ENCODE results near the gene PRKCZ.

PRKCZ gene

GRCh38 chr1:2229911-2230731 lies 179.9 kb downstream of the PRKCZ start:
- DNase-seq (ENCODE audit: low spot score), result no peak

GRCh38 chr1:2230781-2231531 lies 180.7 kb downstream of the PRKCZ start:
- DNase-seq (ENCODE audit: low spot score), result no peak

GRCh38 chr1:2231532-2232254 lies 181.5 kb downstream of the PRKCZ start:
- DNase-seq (ENCODE audit: low spot score), result no peak

GRCh38 chr1:2232255-2232915 lies 182.2 kb downstream of the PRKCZ start:
- no peak for DNase-seq (ENCODE audit: low spot score)

GRCh38 chr1:2232916-2233438 lies 182.8 kb downstream of the PRKCZ start:
- DNase-seq (ENCODE audit: low spot score), result no peak

GRCh38 chr1:2233468-2233867 lies 183.3 kb downstream of the PRKCZ start:
- no peak for DNase-seq (ENCODE audit: low spot score)

GRCh38 chr1:2233997-2234761 lies 184.0 kb downstream of the PRKCZ start:
- no peak for DNase-seq (ENCODE audit: low spot score)

GRCh38 chr1:2234762-2235113 lies 184.5 kb downstream of the PRKCZ start:
- no peak for DNase-seq (ENCODE audit: low spot score)

All from left forelimb (tissue), 1 donor.